Subcutaneous adipose tissue (tissue), 4 donors: ENCODE data around the gene TANGO6. TPM values are rescaled to one million over a fixed set of nuclear protein-coding genes. Genes with fewer than 3 reads are reported as not detected.

Experiments used
- total RNA-seq, 4 donors: library from RNA; depleted of rRNA; stranded (reverse); fragments of >200 nt; gene quantifications; one replicate each; pipeline ENCODE4 v1.1.0, GENCODE V29; 2016
- TF ChIP-seq, protein P1 (sequence below): fragments of 450-650 bp; IDR thresholded peaks from one replicate; pipeline ENCODE4 v1.5.1; 2016; ENCODE audit warnings: low read depth, mild to moderate bottlenecking, control low read depth, antibody characterized with exemption, moderate library complexity

Gene TANGO6
- total RNA-seq, 4 donors from 2014 or later, result 14.3 to 19.4 (median 15.9) TPM

DNA sequence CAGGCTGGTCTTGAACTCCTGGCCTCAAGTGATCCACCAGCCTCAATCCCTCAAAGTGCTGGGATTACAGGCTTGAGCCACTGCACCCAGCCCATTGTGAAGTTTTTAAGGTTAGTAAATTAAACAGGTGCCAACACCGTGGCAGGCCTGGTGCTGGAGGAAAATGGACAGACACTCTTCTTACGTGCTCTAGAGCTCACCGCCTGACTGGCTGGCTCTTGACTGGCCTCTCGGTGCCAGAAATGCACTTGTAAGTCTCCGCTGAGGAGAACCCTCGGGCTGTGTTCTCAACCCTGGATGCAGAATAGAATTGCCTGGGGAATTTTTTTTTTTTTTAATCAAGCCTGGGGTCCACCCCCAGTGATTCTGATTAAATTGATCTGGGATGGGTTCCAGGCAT lies 251.9 kb downstream of the TANGO6 start:
- TF ChIP-seq, protein P1, sequence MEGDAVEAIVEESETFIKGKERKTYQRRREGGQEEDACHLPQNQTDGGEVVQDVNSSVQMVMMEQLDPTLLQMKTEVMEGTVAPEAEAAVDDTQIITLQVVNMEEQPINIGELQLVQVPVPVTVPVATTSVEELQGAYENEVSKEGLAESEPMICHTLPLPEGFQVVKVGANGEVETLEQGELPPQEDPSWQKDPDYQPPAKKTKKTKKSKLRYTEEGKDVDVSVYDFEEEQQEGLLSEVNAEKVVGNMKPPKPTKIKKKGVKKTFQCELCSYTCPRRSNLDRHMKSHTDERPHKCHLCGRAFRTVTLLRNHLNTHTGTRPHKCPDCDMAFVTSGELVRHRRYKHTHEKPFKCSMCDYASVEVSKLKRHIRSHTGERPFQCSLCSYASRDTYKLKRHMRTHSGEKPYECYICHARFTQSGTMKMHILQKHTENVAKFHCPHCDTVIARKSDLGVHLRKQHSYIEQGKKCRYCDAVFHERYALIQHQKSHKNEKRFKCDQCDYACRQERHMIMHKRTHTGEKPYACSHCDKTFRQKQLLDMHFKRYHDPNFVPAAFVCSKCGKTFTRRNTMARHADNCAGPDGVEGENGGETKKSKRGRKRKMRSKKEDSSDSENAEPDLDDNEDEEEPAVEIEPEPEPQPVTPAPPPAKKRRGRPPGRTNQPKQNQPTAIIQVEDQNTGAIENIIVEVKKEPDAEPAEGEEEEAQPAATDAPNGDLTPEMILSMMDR, result no peak

DNA sequence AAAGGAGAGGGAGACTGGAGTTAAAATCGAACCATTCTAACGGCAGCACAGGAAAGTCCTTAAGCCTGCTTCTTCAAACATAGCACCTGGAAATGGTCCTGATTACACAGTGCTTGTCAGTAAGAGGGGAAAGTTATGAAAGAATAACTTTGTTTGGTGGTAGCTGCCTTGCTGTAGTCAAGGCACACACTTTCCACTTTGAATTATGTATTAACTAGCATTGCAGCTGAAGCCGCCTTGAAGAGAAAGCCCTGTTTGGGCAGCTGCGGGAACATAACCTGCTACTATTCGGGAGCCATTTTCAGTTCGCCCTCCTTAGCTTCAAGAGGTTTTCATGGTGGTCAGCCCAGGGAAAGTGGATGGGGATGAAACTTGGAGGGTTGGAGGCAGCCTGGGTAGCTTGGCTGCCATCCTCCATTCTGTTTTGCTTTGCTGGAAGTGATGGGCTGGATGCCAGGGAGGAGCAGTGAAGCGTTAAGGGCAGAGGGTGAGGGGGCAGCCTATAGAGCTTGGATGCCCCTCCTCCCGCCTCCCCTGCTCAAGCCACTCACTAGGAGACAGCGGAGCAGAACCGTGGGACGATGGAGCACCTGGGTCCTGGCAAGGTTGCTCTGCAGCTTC lies 256.9 kb downstream of the TANGO6 start:
- TF ChIP-seq, protein P1, result no peak

DNA sequence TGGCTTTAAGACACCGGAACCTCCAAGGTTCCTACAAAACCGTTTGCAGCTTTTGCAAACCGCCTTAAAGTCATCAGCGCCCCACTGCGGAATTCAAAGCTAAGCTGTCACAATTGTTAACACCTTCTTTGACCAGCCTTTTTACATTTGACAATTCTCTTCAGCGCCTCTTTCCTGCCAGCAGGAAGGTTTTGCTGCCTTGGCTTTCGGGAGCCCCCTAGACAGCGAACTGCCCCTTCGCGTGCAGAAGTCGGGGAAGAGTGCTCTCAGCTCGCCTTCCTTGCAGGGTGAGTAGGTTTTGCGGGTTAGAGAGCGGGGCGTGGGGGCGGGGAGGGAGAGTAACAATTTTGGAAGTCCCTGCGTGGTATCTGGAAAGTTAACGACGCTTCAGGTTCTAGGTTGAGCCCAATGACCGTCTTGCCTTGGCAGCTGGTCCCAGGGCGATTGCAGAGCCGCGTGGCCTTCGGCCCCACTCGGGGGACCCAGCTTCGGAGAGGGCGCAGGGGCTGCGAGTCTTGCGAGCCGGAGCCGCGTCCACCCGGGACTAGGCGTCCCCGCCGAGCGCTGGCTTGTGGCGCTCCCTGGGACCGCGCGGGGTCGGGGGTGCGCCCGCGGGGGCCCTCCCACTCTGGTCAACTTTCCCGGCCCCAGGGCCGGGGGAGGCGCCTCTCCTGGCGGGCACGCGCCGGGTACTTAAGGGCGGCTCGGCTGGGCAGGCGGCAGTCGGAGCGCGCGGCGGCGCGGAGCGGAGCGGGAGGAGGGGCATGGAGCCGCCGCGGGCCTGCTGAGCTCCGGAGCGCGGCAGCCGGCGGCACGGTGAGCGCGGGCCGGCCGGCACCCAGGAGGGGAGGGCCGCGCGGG lies 262.4 kb downstream of the TANGO6 start, which contains the start of gene HAS3:
HAS3 (plus strand) TSS at position 153 of the 861 bp plus-strand sequence. CDS start 3,743 bp downstream, outside the sequence.
- TF ChIP-seq, protein P1, result no peak

DNA sequence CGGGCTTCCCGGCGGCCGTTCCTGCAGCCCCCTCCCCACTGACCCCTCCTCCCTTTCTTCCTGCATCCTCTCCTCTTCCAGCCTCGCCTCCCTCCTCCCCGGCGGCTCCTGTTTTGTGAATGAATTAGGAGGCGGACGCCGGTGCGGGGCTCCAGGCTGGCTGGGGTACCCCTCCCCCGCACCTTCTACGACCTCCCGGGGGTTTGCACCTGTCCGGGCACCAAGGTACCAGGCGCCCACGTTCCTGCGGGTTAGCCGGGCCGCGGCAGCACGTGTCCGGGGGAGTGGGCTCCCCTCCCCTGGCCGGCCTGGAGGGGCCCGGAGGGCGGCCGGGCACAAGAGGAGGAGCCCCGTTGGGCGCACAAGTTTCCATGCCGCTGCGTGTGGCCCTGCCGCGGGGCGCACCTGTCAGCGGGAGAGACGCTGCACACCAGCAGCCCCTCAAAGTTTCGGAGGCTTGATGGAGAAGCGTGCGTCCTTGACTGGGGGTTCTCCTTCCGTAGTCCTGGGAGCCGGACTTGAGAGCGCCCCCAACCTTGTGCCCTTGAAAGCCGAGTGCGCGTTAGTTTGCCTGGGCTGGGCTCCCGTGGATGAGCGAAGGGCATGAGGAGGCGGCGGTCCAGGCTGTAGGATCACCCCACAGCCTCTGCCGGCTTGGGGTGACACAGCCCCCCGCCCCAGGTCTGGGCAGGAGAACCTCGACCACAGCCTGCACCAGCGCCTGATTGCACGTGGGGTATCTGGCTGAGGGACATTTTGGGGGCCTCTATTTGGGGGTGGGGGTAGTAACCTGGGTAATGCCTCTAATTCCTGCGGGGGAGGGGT lies 263.4 kb downstream of the TANGO6 start:
- TF ChIP-seq, protein P1, result no peak

DNA sequence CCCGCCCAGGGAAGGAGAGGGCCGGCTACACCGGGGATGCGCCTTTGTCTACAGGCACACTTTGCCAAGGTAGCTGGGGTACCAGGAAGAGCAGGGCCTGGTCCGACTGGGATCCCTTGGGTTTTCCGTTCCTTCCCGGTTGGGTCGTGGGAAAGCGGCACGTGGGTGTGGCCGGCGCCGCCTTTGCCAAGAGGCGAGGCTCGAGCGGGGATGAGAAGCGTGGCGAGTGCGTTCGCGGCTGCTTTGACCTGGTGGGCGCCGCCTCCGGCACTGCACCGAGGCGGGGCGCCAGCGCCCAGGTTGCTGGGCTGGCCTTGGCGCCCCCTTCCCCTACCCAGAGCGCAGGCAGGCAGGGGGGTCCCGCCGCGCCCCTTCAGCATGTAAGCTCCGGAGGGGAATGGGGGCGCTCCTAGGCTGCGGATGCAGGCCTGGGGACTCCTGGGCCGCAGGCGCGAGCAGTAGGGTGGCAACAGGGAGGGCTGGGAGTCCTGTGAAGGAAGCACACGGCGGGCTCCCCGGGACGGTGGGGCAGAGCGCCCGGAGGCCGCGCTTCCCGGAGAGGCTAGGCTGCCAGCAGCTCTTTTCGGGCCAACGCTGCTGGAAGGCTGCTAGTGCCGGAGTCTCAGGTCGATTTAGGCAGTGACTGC lies 264.1 kb downstream of the TANGO6 start:
- TF ChIP-seq, protein P1, result no peak

DNA sequence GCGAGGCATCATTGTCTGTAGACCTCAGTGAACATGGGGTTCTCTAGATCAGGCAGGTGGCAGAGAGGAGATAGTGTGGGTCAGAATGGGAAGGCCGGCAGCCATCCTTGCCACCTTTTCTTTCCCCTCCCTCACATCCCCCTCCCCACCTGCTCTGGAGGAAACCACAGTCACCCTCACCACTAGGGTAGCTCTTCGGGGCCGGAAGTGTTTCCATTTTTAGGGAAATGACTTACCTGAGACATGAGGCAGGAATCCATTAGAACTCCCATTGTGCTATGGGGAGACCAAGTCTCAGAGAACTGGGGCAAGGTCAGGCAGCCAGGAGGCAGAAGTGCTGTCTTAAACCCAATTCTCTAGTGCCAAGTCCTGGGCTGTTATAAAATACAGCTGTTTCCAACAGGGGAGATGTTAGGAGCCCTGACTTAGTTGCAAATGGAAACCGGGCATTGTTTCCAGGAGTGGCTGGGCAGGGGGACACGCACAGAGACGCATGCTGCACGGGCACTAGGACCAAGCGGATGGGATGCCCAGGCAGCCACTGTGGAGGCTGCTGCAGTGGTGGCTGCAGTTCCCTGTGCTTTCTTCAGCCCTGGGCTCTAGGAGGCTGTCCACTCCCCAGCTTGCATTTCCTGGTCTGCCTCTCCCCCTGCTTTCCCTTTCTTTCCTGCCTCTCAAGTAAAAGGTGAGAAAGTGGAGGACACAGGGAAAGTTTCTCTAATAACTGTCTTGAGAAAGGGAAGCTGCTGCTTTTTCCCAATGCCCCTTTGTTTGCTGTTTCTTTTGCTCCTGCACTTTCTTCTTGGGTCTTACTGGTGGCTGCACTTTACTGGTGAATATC lies 265.0 kb downstream of the TANGO6 start:
- TF ChIP-seq, protein P1, result no peak
